Liver (tissue), 3 donors: ENCODE measurements around the gene MARK2.

Experiments
- ATF3 ChIP-seq: IDR thresholded peaks from 2 replicates; pipeline ENCODE4 v1.6.1; 2016; ENCODE audit warnings: antibody characterized with exemption
- CTCF ChIP-seq: fragments of 150-350 bp; IDR thresholded peaks from 2 replicates; pipeline ENCODE4 v1.5.1; 2017; ENCODE audit warnings: improper control_type of control experiment, low read depth, low read length; ENCODE audit not compliant: missing input control
- EGR1 ChIP-seq, 2 donors: IDR thresholded peaks; 2 replicates each; pipeline ENCODE4 v1.6.1; 2016 to 2018; ENCODE audit warnings: antibody characterized with exemption in 2 of 2, low read depth in 2 of 2
- GABPA ChIP-seq, 2 donors: IDR thresholded peaks in 1 of 2; conservative IDR thresholded peaks in 1 of 2; 2 replicates each; pipeline ENCODE4 v1.6.1; 2016; ENCODE audit warnings: antibody characterized with exemption in 2 of 2, mild to moderate bottlenecking in 1 of 2, moderate library complexity in 1 of 2
- HNF4A ChIP-seq, 2 donors: conservative IDR thresholded peaks; 2 replicates each; pipeline ENCODE4 v1.6.1; 2016; ENCODE audit warnings: antibody characterized with exemption in 2 of 2, mild to moderate bottlenecking in 2 of 2
- MAX ChIP-seq: IDR thresholded peaks from 2 replicates; pipeline ENCODE4 v1.6.1; 2016; ENCODE audit warnings: antibody characterized with exemption
- RAD21 ChIP-seq, 2 donors: IDR thresholded peaks; 2 replicates each; pipeline ENCODE4 v1.6.1; 2016; ENCODE audit warnings: antibody characterized with exemption in 2 of 2, mild to moderate bottlenecking in 2 of 2
- SP1 ChIP-seq: IDR thresholded peaks from 2 replicates; pipeline ENCODE4 v1.6.1; 2018; ENCODE audit warnings: antibody characterized with exemption, mild to moderate bottlenecking
- TAF1 ChIP-seq: conservative IDR thresholded peaks from 2 replicates; pipeline ENCODE4 v1.6.1; 2016; ENCODE audit warnings: antibody characterized with exemption, mild to moderate bottlenecking
- YY1 ChIP-seq: IDR thresholded peaks from 2 replicates; pipeline ENCODE4 v1.6.1; 2016; ENCODE audit warnings: antibody characterized with exemption, mild to moderate bottlenecking
- ZBTB33 ChIP-seq: IDR thresholded peaks from 2 replicates; pipeline ENCODE4 v1.6.1; 2016; ENCODE audit warnings: antibody characterized with exemption
- TF ChIP-seq, protein P1 (sequence below): IDR thresholded peaks from 2 replicates; pipeline ENCODE4 v1.6.1; 2016; ENCODE audit warnings: antibody characterized with exemption, mild to moderate bottlenecking
- donor health status: healthy.
- donor health status: healthy.

DNA sequence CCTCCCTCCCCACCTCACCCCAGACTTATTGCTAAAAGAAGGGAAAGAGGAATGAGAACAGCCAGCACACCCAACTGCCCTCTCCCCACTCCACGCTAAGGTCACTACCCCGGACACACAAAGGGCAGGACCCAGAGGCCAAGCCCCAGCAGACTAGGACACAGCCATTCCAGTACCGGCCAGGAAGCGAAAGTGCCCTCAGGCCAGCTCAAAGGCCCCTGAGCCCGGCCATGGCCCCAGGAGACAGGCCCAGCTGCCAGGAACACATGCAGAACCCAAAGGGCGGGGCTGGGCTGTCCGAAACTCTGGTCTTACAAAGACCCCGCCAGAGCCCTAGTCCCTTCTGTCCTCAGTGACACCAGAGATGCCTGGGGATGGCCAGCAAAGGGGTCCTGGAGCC is 72.5 kb downstream of the MARK2 start:
- TF ChIP-seq CTCF, result no peak
- TF ChIP-seq RAD21 (IDR thresholded peaks at IDR 0.05), result no peak
- TF ChIP-seq, protein P1, sequence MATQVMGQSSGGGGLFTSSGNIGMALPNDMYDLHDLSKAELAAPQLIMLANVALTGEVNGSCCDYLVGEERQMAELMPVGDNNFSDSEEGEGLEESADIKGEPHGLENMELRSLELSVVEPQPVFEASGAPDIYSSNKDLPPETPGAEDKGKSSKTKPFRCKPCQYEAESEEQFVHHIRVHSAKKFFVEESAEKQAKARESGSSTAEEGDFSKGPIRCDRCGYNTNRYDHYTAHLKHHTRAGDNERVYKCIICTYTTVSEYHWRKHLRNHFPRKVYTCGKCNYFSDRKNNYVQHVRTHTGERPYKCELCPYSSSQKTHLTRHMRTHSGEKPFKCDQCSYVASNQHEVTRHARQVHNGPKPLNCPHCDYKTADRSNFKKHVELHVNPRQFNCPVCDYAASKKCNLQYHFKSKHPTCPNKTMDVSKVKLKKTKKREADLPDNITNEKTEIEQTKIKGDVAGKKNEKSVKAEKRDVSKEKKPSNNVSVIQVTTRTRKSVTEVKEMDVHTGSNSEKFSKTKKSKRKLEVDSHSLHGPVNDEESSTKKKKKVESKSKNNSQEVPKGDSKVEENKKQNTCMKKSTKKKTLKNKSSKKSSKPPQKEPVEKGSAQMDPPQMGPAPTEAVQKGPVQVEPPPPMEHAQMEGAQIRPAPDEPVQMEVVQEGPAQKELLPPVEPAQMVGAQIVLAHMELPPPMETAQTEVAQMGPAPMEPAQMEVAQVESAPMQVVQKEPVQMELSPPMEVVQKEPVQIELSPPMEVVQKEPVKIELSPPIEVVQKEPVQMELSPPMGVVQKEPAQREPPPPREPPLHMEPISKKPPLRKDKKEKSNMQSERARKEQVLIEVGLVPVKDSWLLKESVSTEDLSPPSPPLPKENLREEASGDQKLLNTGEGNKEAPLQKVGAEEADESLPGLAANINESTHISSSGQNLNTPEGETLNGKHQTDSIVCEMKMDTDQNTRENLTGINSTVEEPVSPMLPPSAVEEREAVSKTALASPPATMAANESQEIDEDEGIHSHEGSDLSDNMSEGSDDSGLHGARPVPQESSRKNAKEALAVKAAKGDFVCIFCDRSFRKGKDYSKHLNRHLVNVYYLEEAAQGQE, result no peak
- TF ChIP-seq YY1, result no peak
- no peak for TF ChIP-seq TAF1
- no peak for TF ChIP-seq MAX
- TF ChIP-seq GABPA (IDR thresholded peaks at IDR 0.05 in 1 of 2, conservative IDR thresholded peaks at IDR 0.05 in 1 of 2), result no peak
- no peak for TF ChIP-seq ATF3
- TF ChIP-seq EGR1 (IDR thresholded peaks at IDR 0.05; ENCODE audit: low read depth in 2 of 2), result no peak
- no peak for TF ChIP-seq HNF4A (conservative IDR thresholded peaks at IDR 0.05)
- no peak for TF ChIP-seq SP1
- TF ChIP-seq ZBTB33, result no peak
